HG02885 (cell line): ENCODE data around the gene DNM3.
"Not testable (repeated sequence)": the region's sequence is repeated elsewhere in the genome, so short reads cannot be mapped to it uniquely, and the experiment has no call there.

ENCODE experiments used
- ATAC-seq: cut with Tn5 transposase; IDR thresholded peaks from one replicate; pipeline ENCODE4 v1.9.1; 2021; ENCODE audit warnings: mild to moderate bottlenecking; ENCODE audit not compliant: unreplicated experiment, poor library complexity

The DNM3 gene

DNA sequence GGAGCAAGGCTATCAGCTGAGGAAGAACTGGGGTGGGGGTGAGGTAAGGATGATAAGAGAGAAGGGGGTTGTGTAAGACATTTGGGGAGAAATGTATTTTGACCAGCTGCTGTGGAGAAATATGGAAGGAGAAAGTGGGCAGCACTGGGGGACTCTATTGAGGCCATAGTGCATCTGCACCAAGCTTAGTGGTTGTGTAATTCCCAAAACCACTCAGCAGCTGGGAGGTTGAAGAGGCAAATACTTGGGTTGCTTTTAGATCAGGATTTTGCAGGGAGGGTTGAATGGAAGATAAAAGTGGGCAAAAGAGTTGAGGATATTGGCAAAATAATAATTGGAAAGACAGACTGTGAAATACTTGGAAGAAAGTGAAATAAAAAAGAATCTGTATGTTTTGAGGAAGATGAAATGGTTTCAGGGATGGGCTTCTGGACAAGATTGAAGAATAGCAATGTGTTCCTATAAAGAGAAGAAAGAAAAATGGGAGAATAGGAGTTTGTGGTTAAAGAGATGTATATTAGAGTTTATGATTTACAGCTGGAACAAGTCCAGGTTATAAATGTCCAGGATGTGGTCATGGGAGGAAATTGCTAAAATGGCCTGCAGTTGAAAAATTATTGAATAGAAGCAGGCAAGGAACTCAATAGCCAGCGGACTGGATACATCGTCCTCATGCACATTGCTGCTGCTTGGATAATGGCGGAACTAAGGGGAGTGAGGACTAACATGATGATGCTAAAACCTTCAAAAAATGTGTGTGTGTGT lies 162.7 kb downstream of the DNM3 start:
- no peak for ATAC-seq

DNA sequence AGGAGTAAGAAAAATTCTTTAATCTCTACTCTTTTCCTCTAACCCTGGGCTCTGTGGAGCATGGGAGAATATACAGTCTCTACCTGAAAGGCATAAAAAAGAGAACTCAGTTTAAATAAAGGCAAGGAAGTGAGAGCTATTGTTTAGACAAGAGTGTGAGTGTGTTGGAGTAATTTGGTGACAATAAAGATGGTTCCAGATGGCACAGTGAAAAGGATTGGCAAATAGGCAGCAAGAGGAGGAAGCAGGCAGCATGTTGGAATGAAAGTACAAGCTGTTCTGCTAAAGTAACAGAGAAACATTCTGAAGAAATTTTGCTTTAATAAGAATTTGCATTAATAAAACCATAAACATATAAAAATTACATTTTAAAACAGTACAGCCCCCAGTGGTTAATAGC lies 163.4 kb downstream of the DNM3 start:
- no peak for ATAC-seq

DNA sequence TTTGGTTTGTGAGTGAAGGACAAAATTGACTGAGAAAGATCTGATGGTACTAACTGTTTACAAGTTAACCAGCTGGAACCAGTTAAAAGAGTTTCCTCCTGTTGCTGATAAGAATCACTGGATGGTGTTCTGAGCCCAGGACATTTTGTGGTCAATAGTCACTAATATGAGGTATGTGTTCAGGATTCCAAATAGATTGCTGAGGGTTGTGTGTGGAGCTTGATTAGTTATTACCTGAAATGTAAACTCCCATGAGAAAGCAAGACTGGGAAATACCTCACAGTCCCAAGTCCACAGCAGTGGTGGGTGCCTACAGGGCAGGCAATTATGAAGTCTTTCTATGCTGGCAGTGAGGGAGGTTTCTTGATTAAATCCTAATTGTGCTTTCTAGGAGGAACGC lies 164.6 kb downstream of the DNM3 start:
- no peak for ATAC-seq

DNA sequence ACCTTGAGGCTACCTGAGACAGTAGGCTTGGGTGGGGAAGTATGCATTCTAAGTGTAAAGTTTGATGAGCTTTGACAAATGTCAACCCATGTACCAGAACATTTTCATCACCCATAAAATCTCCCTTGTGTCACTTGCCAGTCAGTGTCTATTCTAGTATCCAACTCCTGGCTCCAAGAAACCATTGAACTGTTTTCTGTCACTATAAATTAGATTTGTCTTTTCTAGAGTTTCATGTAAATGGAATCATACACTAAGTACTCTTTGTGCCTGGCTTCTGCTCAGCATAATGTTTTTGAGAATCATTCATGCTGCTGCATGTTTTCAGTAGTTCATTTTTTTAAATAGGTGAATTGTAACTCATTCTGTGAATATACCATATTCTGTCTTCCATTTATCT lies 165.4 kb downstream of the DNM3 start:
- ATAC-seq: no peak

DNA sequence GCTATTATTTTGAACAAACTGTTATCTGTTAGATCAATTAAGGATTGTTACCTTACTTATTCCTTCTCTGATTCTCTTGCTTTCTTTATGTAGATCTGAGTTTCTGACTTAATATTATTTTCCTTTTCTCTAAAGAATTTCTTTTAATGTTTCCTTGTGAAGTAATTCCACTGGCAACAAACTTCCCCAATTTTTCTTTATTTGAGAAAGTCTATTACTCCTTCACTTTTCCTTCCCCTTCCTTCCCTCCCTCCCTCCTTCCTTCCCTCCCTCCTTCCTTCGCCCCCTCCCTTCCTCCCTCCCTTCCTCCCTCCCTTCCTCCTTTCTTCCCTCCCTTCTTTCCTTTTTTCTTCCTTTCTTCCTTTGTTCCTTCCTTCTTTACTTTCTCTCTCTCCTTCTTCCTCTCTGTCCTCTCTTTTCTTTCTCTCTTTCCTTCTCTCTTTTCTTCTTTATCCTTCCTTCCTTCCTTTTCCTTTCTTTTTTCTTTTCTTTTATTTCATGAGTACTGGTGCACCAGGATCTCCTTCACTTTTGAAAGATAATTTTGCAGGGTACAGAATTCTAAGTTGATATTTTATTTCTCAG lies 177.5 kb downstream of the DNM3 start:
- ATAC-seq: no peak

DNA sequence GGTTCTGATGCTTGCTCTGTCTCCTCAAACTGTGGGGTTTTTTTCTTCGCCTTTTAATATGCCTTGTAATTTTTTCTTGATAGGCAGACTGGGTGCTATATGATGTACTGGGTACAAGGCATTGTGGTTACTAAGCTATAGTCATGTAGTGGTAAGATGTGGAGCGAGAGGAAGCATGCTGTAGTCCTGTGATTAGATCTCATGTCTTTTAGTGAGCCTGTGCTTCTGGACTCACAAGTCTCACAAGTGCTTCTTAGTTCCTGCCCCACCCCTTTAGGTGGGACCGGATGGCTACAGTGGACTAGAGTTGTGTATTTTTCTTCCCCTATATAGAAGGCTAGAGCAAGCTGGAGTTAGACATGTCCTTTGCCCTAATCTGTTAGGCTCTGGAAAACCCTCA lies 178.7 kb downstream of the DNM3 start:
- ATAC-seq: no peak

DNA sequence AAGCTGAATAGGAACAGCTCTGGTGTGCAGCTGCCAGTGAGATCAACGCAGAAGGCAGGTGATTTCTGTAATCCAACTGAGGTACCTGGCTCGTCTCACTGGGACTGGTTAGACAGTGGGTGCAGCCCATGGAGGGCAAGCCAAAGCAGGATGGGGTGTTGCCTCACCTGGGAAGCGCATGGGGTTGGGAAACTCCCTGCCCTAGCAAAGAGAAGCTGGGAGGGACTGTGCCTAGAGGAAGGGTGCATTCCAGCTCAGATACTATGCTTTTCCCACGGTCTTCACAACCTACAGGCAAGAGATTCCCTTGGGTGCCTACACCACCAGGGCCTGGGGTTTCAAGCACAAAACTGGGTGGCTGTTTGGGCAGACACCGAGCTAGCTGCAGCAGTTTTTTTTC lies 183.2 kb downstream of the DNM3 start:
- no peak for ATAC-seq

DNA sequence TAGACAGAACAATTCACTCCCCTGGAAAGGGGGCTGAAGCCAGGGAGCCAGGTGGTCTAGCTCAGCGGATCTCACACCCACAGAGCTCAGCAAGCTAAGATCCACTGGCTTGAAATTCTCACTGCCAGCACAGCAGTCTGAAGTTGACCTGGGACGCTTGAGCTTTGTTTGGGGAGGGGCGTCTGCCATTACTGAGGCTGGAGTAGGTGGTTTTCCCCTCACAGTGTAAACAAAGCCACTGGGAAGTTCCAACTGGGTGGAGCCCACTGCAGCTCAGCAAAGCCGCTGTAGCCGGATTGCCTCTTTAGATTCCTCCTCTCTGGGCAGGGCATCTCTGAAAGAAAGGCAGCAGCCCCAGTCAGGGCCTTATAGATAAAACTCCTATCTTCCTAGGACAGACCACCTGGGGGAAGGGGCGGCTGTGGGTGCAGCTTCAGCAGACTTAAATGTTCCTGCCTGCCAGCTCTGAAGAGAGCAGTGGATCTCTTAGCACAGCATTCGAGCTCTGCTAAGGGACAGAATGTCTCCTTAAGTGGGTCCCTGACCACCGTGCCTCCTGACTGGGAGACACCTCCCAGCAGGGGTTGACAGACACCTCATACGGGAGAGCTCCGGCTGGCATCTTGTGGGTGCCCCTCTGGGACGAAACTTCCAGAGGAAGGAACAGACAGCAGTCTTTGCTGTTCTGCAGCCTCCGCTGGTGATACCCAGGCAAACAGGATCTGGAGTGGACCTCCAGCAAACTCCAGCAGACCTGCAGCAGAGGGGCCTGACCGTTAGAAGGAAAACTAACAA lies 183.8 kb downstream of the DNM3 start:
- ATAC-seq: not testable (repeated sequence)

DNA sequence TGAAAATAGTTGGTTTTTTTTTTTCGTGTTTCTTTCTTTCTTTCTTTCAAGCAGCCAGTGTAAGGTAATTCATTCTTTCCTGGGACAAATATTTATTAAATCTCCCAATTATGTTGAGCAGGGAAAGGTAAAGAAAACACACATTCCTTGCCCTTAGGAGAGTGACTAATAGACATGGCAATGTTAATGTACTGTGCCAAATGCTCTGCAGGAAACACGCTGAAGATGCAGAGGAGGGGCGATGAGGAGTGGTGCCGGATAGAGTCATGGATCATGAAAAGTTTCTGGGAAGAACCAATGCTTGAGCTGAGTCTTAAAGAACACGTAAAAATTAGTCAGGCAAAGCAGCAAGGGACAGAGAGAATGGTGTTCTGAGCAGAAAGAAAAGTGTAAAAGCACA lies 199.2 kb downstream of the DNM3 start:
- no peak for ATAC-seq

DNA sequence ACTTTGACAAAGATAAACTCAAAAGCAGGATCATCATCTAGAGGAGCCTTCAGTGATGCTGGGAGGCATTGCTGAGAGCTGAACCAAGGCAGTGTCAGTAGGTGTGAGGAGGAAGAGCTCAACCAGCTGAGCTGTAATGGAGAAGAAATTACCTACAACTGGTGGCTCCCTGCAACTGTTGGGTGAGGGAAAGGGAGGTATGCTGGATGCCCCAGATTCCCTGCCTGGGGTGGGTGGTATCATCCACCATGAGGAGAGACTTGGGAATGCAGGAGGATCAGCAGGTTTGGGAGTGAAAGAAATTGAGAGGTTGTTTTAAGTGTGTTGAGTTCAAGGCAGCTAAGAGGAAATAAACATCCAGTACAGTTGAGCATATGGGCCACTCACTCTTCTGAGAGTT lies 199.8 kb downstream of the DNM3 start:
- no peak for ATAC-seq

DNA sequence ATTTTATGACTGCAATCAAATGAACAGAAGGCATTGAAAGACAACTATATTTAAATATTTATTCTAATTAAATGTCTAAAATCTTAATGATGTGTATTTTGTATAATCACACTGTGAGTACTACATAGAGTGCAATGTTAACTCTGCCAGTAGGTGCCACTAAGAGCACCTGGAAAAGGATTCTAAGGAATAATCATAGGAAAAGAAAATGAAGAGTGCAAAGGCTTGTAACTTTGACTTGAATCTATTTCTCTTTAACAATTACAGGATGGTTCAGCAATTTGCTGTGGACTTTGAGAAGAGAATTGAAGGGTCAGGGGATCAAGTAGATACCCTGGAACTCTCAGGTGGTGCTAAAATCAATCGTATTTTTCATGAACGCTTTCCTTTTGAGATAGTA lies 200.4 kb downstream of the DNM3 start:
- no peak for ATAC-seq

DNA sequence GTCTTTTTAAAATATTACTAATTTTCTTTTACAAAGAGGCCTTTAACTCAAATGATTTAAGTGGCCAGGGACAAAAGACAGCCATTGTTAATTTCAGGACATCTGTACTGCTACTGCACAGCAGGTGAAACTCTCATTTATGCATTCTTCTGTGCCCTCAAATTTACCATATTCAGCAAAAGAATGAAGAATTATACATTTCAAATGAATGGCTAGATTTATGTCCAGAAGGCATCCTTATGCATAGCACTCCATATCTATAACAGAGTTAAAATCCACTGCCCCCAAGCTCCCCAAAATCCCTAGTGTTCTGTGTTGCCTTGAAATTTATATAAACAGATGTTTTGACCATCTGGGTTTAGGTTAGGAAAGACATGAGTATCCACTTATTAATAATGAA lies 202.6 kb downstream of the DNM3 start:
- no peak for ATAC-seq

DNA sequence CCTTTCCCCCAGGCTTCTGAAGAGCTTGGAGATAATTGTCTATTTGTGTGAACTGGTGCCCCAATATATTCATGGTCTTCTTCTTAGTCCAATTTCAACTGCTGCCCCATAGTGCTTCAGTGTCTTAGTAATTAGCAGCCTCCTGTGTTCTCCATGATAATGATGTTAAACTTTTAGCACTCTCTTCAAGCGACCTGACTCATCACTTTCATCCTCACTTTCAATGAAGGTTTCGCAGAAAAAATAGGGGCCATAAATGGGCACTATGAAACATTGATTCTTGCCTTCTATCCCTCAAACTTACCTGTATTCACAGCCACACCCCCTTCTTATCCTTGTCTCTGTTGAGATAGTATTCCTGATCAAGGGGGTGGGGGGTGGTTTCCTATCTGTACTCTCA lies 210.6 kb downstream of the DNM3 start:
- no peak for ATAC-seq

DNA sequence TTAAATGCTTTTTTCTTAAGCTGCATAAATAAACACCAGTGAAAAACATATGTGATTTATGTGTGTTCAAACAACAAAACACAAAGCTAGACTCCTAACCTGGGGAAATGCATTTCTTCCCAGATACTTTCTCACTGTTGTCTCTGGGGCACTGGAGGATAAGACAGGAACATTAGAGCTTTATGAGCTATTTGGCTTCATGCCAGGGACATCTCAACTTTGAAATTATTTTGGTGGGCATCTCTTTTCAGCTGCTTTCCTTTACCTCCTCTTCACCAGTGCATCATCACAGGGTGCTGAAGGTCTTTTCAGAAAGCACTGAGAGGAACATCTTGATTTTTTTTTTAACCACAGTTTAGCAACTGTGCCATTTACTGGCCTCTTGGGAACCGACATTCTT lies 212.9 kb downstream of the DNM3 start:
- no peak for ATAC-seq

DNA sequence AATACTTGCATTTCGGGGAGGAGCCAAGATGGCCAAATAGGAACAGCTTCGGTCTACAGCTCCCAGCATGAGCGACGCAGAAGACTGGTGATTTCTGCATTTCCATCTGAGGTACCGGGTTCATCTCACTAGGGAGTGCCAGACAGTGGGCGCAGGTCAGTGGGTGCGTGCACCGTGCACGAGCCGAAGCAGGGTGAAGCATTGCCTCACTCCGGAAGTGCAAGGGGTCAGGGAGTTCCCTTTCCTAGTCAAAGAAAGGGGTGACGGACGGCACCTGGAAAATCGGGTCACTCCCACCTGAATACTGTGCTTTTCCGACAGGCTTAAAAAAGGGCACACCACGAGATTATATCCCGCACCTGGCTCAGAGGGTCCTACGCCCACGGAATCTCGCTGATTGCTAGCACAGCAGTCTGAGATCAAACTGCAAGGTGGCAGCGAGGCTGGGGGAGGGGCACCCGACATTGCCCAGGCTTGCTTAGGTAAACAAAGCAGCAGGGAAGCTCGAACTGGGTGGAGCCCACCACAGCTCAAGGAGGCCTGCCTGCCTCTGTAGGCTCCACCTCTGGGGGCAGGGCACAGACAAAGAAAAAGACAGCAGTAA lies 214.6 kb downstream of the DNM3 start:
- not testable (repeated sequence) for ATAC-seq

DNA sequence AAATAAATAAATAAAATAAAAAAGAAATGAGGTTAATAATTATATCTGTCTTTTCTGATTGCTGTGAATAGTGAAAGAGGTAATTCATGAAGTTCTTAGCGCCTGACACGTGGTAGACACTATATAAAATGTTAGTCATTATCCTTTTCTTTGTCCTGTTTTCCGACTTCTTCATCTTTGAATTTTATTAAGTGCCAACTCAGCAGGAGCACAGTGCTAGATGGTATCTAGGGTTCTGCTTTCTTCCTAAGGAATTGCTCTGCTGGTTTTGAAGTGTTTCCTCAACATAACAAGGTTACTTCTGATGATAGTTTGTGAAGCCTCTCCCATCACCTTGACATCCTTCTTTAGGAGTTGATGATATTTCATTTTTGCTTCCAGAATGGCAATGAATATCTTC lies 227.0 kb downstream of the DNM3 start:
- no peak for ATAC-seq

DNA sequence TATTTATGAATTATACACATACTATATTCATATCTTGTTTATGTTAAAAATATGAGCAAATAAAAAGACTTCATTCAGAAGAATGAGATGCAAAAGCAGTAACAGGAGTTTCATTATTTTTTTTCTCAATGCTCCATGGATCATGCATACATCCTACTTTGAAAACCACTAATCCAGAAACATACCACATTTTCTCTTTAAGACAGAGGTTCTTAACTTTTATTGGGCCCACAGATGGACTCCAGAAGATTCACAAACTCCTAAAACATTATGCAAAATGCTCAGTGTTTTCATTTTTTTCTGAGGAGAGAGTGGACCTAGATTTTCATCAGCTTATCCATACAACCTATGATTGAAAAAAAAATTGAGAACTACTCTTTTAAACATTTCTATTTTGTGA lies 227.8 kb downstream of the DNM3 start:
- ATAC-seq: no peak

DNA sequence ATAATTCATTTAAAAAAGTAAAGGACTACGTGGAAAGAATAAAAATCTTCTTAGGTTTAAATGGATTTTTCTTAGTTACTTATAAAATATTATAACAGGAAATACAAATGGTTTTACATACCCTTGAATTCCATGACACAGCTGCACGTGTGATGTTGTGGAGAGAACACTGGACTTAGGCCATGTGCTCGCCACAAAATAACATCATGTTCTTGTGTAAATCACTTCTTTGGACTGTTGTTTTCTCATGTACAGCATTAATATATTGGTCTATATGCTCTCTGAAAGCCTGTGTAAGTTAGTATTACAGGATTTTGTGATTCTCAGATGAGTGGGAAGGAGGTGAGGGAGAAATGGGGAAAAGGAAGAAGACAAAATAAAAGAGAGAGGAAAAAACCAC lies 228.2 kb downstream of the DNM3 start:
- no peak for ATAC-seq

DNA sequence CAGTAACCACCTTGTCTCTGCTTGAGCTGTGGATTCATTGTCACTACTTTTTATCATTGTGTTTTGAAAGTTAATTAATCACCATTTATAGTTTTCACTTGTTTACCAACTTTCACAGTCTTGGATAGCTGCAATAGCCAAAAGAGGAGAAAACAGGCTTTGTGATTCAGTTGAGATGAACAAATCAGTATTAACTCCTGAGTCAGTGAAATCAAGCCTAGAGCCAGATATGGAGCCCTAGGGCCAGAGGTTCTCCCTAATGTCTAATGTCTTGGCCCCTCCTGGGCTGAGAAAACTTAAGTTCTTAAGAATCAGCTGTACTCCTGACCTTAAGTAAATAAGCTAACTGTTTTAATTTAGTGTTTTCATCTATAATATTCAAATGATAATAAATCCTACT lies 228.8 kb downstream of the DNM3 start:
- no peak for ATAC-seq

DNA sequence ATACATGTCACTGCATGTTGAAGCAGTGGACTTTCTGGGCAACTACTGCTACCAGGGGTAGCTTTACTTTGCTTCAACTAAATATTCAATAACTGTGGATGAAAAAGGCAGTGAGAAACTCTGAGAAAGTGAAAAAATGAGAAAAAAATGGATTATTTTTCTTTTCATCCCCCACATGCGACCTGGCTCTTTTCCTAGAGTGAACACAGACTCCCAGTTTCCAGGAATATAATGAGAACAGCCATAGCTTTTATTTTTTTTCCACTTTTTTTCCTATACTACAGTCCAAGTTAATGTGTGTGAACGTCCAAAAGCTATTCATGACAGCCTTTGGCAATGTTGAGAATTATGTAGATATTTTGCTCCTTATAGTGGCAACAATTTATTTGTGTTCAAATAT lies 230.4 kb downstream of the DNM3 start:
- no peak for ATAC-seq

DNA sequence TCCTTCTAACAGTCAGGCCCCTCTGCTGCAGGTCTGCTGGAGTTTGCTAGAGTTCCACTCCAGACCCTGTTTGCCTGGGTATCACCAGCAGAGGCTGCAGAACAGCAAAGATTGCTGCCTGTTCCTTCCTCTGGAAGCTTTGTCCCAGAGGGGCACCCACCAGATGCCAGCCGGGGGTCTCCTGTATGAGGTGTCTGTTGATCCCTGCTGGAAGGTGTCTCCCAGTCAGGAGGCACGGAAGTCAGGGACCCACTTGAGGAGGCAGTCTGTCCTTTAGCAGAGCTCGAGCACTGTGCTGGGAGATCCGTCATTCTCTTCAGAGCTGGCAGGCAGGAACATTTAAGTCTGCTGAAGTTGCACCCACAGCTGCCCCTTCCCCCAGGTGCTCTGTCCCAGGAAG lies 238.6 kb downstream of the DNM3 start:
- not testable (repeated sequence) for ATAC-seq
